ENCODE data around the gene ORC1.
A peak's percentile ranks its signal among the peaks of the same experiment; 100 is the strongest.
"Not testable (repeated sequence)": the region's sequence is repeated elsewhere in the genome, so short reads cannot be mapped to it uniquely, and the experiment has no call there.

ORC1 gene

DNA sequence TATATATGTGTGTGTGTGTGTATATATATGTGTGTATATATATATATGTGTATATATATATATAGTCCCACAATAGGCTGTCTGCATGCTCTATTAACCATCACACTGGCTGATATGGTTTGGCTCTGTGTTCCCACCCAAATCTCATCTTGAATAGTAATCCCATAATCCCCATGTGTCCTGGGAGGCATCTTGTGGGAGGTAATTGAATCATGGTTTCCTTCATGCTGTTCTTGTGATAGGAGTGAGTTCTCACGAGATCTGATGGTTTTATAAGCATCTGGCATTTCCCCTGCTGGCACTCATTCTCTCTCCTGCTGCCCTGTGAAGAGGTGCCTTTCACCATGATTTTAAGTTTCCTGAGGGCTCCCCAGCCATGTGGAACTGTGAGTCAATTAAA lies 34.4 kb downstream of the ORC1 start:
- DNase-seq, result not testable (repeated sequence)

DNA sequence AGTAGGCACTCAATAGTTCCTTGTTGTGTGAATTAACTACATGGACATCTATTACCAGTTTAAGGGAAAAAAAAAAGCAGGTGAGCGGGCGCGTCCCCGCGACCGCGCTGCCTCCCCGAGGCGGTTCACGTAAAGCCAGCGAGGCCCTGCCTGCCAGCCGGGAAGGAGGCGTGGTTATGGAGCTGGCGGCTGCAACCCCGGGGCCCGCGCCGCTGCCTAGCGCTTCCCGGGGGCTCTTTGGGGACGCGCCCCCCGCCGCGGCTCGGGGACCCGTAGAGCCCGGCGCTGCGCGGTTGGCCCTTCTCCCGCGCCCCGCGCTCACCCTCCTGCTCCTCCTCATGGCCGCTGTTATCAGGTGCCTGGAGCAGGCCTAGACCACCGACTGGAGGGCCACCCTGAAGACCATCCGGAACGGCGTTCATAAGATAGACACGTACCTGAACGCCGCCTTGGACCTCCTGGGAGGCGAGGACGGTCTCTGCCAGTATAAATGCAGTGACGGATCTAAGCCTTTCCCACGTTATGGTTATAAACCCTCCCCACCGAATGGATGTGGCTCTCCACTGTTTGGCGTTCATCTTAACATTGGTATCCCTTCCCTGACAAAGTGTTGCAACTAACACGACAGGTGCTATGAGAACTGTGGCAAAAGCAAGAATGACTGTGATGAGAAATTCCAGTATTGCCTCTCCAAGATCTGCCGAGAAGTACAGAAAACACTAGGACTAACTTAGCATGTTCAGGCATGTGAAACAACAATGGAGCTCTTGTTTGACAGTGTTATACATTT lies 35.6 kb downstream of the ORC1 start:
- peak; percentile 54 to 56 for DNase-seq

DNA sequence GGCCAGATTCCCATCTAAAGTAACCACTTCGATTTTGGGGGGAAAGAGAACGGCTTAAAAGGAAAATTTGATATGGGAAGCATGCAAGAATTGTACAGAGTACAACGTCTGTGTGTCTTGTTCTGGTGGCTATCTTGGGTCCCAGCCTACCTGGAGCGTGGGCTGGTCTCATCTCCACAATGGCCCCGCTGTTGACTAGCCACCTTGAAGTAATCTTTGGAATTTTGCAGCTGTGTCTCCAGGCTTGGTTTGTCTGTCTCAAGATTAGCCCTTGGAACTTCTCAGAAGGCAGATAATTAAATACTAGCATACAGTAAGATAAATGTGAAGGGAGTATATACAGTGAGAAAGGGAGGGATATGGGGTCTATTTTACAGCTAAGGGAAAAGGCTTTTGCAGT lies 37.0 kb downstream of the ORC1 start:
- no peak for DNase-seq

DNA sequence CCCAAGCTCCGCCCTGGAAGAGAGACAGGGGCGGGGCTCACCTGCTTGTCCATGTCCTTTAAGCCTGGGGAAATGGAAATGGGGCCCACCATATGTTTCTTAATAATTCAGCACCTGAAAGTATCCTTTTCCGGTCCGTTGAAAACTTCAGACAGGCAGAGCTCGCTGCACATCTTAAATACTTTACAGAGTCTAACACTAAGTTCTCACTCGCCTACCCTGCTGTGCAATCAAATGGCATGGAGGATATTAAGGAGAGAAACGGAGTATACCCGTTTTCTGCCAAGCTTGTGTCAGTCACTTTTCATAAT lies 37.8 kb downstream of the ORC1 start:
- no peak for DNase-seq

DNA sequence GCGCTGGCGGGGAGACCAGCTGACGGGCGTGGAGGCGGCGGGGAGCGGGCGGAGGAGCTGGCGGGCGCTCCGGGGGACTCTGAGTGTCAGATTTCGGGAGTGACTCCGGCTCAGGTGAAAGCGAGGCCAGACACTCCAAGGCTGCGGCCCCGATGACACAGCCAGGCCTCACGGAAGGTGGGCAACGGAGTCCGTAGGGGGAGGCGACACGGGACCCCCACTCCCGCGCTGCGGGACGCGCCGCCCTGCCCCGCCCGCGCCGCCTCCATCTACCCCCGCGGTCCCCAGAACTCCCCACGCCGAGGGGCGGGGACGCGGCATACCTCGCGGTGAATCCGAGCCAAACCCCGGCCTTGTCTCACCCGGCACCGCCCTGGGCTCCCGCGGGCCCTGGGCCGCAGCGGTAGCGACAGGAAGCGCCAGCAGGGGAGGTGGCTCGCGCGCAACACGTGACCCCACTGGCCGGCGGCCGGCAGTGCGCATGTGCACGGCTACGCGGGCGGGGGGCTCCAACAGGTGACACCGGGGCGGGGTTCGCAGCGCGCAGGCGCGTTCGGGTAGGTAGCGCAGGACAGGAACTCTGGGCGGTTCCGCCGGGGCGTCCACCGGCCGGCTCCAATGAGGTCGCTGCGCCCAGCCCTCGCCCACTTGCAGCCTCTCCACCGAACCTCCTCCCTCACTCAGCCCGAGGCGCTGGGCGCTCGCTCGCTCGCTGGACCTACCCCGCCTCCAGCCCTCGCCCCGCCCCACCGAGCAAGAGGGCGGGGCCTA lies 38.3 kb downstream of the ORC1 start, which contains the start of gene CC2D1B:
Gene CC2D1B (minus strand): TSS at position 460 of the 771 bp plus-strand sequence. CDS start 1,585 bp downstream, outside the sequence.
- DNase-seq, result peak; percentile 98 to 99

- DNase-seq, result peak; percentile 4 to 11
Observed at GRCh38 chr1:52365071-52365745, 39.0 kb downstream of the ORC1 start.

DNA sequence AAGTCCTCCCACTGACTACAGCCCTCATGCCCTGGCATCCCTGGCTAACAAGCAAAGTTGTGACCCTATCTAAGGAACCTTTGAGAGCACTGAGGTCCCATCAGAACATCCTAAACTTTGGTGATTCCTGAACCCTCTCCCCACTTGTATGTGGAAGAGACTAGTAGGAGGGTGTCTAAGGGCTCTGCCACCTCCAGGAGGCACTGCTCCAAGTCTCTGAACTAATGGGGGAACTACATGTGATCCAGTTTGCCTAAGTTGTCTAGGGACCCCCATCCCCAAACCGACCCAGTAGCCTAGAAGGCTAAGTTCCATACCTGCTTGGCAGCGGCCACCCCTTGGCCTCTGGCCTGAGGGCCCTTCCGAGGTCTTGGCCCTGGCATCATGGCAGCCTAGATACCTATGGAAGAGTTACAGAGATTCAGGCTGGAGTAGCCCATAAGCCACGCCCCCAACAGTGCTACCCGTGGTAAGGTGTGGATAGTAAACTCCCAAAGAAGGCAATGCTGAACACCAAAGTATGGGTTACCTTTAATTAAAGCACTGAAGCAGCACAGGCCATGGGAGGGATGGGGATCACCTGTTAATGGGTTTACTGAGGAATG lies 39.9 kb downstream of the ORC1 start:
- DNase-seq, result peak in 1 of 2 experiments; percentile 3

- DNase-seq, result no peak
Observed at GRCh38 chr1:52360595-52360968, 43.6 kb downstream of the ORC1 start.

- no peak for DNase-seq
Observed at GRCh38 chr1:52359676-52360594, 44.3 kb downstream of the ORC1 start.

- DNase-seq, result no peak
Observed at GRCh38 chr1:52358851-52359497, 45.2 kb downstream of the ORC1 start.

GRCh38 chr1:52357397-52357796 lies 46.8 kb downstream of the ORC1 start:
- no peak for DNase-seq

DNA sequence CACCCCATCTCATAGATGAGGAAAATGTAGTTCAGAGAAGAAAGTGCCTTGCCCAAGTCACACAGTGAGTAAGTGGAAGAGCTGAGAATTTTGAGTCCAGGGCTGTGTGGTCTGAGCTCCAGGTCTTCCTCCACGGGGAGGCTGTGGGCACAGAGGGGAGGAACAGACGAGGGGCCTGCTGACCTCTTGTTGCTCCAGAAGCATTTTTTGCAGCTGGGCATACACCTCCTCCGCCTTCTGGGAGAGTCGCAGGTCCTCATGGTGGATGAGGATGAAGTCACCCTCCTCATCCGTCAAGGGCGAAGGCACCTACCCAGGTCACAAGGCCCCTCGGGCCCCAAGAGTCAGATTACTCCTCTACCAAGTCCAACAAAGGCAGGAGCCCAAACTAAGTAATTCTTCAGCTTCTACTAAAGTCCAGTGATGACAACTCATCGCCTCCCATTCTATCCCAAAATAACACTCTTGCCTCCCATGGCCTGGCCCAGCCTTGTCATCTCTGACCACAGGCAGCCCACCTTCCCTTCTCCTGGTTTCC lies 47.3 kb downstream of the ORC1 start:
- no peak for DNase-seq

DNA sequence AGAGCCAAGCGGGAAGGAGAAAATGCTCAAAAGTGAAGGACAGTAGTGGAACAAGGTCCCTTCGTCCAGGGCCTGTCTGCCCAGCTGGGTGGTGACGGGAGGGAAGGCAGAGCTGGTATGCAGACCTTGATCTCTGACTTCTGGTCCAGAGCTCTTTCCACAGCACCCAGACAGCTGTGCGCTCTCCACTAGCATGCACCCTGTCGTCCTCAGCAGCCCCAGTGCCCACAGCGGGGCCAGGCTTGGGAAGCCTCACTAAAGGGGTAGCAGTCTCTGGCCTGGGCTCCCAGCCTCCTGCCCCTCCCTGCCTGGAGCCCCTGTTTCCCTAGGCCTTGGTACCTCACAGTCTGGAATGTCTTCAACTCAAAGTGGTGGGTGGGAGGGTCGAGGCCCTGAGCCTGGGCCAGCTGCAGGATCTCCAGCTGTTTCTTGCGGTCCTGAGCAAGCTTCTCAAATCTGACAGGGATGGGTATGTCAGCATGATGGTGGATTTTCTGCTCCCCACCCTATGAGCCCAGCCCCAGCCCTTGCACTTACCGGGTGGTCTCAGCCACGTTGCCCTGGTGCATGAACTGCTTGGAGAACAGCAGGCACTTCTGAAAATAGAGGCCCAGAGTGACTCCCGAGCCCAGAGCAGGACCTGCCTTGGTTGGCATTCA lies 48.2 kb downstream of the ORC1 start:
- no peak for DNase-seq

DNA sequence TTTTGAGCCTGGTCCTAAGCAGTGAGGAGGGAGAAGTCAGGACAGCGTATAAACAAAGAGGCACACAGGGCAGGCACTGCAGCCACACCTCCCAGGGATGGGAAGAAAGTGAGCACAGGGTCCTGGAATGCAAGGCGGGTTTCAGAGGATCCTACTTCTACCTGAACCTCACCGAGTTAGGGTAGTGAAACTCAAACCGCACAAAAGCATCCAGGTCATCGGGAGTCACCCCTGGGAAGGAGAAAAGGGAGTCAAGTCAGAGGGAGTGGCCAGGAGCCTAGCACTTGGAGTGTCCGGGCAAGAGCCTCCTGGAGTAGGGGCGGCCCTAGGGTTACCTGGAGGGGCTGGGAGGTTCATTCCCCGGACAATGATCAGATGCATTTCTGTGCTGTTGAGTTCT lies 48.8 kb downstream of the ORC1 start:
- DNase-seq, result no peak

DNA sequence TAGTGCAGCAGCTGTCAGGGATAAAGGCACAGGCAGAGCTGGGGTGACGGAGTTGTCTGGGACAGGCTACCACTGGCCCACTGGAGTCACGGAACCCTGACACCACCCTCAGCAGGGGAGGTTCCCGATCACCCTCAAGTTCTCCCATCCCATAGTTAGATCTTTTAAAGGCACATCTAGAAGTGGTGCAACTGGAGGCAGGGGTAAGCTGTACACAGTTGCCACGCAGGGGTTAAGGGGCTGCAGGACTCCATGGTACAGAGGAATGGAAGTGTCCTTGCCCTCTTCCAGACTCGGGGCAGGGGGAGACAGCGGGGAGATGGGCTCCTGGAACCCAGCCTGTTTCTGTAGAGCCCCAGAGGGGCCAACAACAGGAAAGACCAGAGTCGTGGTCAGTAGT lies 51.5 kb downstream of the ORC1 start:
- DNase-seq, result no peak

DNA sequence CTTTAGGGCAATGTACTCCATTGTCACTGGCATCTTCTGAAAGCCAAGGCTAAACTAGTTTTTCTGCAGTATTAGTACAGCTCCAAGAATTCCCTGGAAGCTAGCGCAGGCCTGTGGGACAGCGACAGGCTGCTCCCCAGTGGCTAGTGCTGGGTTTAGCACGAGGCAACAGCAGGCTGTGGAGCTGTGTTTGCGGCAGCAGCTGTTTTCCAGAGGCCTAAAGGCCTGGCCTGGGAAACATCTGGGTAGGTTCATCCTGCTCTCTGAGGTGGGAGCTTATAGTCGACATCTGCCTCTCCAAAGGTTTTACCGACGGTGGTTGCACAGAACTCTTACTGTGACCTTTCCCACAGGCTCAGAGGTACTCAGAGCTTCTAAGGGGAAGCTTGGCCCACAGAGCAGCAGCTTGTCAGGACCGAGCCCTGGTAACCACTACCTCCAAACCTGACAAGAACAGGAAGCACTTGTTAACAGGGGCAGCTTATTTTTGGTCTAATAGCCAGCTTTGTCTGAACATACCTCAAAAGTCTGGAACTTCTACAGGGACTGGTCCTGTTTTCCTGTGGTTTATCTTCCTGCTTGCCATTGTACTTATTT lies 55.4 kb downstream of the ORC1 start:
- no peak for DNase-seq

DNA sequence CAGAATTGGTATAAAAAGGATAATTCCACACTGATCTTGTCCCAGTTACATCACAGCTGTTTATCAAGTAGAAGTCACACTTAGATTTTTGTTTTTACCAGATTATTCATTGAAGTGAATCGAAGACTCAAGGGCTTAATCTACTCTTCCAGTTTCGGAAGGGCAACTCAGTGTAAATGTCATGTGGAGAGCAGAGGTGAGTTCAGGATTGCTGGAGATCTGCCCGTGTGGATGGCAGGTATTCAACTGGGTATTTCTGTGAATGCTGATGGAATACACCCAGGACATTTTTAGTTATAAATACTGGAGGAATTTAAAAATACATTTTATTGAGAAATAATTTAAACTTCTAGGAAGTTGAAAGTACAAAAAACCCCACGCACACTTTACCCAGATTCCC lies 57.6 kb downstream of the ORC1 start:
- no peak for DNase-seq

- DNase-seq, result no peak
Observed at GRCh38 chr1:52345252-52345651, 59.0 kb downstream of the ORC1 start.

DNA sequence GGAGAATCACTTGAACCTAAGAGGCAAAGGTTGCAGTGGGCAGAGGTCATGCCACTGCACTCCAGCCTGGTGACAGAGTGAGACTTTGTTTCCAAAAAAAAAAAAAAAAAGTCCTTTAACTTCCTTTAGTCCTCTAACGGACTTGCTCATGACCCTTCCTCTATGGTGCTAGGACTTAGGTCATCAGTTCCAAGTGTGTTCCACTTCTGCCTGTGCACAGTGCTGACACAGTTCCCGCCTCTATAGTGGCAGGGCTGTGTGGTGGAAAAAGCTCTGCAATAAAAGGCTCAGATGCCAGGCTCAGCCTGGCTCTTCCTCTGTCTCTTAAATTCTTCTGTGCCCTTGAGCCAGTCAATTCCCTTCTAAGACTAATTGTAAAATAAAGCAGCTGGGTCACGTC lies 60.2 kb downstream of the ORC1 start:
- no peak for DNase-seq

GRCh38 chr1:52341655-52342260 lies 62.5 kb downstream of the ORC1 start:
- DNase-seq, result no peak

All from stimulated activated CD4-positive, alpha-beta T cell treated with anti-CD3 and anti-CD28 coated beads, Interleukin-4, amount 100 ng/mL, for 4 hours (primary cell).